H1 (cell line): ENCODE data around the gene CXXC5. TPM values are rescaled to one million over a fixed set of nuclear protein-coding genes. Genes with fewer than 3 reads are reported as not detected.

Experiments used
- CTCF ChIA-PET: fragments of 300-600 bp; sonication (Branson Sonifier 250); formaldehyde crosslinking; loops from one replicate; lab custom pipeline; 2021; ENCODE audit not compliant: partially characterized antibody; lab: Charles Lee
- POLR2A ChIA-PET: fragments of 300-600 bp; sonication (Branson Sonifier 250); formaldehyde crosslinking; loops from one replicate; lab custom pipeline; 2021; ENCODE audit warnings: inconsistent platforms; ENCODE audit not compliant: partially characterized antibody; lab: Charles Lee
- DNase-seq, 2 experiments: peaks; one replicate each; pipeline versions ENCODE4 v3.0.0 to v3.0.0-alpha.2; 2010 to 2022; ENCODE audit warnings: low spot score in 2 of 2, low read depth in 1 of 2, mixed read lengths in 1 of 2
- FAIRE-seq: peaks from 2 replicates; lab custom pipeline; 2011; peaks lifted over from hg19 to GRCh38; lab: Jason Lieb, UNC
- H2AFZ ChIP-seq: 2 replicates; pipeline ENCODE4 v1.8.1; 2012; ENCODE audit warnings: low read length, inconsistent platforms
- H2AK5ac ChIP-seq: 2 replicates; pipeline ENCODE4 v1.6.1; 2013; ENCODE audit warnings: low read depth, low read length
- H2BK120ac ChIP-seq: replicated peaks from 2 replicates; pipeline ENCODE3; 2013; ENCODE audit warnings: low read depth, low read length, inconsistent platforms
- H2BK12ac ChIP-seq: 2 replicates; pipeline ENCODE4 v1.6.1; 2013; ENCODE audit warnings: low read depth, low read length
- H2BK15ac ChIP-seq: 2 replicates; pipeline ENCODE4 v1.6.1; 2013; ENCODE audit warnings: low read length
- H2BK20ac ChIP-seq: 2 replicates; pipeline ENCODE4 v1.6.1; 2013; ENCODE audit warnings: low read length
- H2BK5ac ChIP-seq: 2 replicates; pipeline ENCODE4 v1.6.1; 2013; ENCODE audit warnings: low read depth, low read length
- H3K14ac ChIP-seq: 2 replicates; pipeline ENCODE4 v1.6.1; 2013; ENCODE audit warnings: inconsistent platforms; ENCODE audit not compliant: insufficient read length
- H3K18ac ChIP-seq: 2 replicates; pipeline ENCODE4 v1.6.1; 2013; ENCODE audit warnings: low read length; ENCODE audit errors: extremely low read depth
- H3K23ac ChIP-seq: 2 replicates; pipeline ENCODE4 v1.6.1; 2013; ENCODE audit warnings: inconsistent platforms; ENCODE audit not compliant: insufficient read length
- H3K23me2 ChIP-seq: 2 replicates; pipeline ENCODE4 v1.6.1; 2013; ENCODE audit warnings: low read depth, low read length
- H3K27ac ChIP-seq: 2 replicates; pipeline ENCODE4 v1.6.1; 2011; ENCODE audit warnings: low read depth, low read length, inconsistent platforms
- H3K27me3 ChIP-seq, 4 experiments: replicated peaks in 1 of 4; 1 replicate in 1 of 4; 2 replicates in 3 of 4; pipeline versions ENCODE4 v1.6.1 to v1.8.1; 2011 to 2013; ENCODE audit warnings: low read length in 3 of 4, mild to moderate bottlenecking in 3 of 4, inconsistent platforms in 2 of 4, mixed read lengths in 2 of 4, moderate library complexity in 1 of 4; ENCODE audit not compliant: control insufficient read depth in 3 of 4, insufficient read depth in 3 of 4; ENCODE audit errors: extremely low read depth in 1 of 4
- H3K36me3 ChIP-seq, 4 experiments: 2 replicates each; pipeline versions ENCODE4 v1.6.1 to v1.8.1; 2011 to 2013; ENCODE audit warnings: mild to moderate bottlenecking in 4 of 4, low read length in 3 of 4, moderate library complexity in 2 of 4, control low read depth in 1 of 4, inconsistent platforms in 1 of 4; ENCODE audit not compliant: insufficient read depth in 4 of 4, control insufficient read depth in 2 of 4
- H3K4ac ChIP-seq: replicated peaks from 2 replicates; pipeline ENCODE3; 2013; ENCODE audit warnings: low read length, low read depth, mixed read lengths, inconsistent platforms; ENCODE audit not compliant: insufficient read length
- H3K4me1 ChIP-seq, 4 experiments: replicated peaks in 1 of 4; 1 replicate in 1 of 4; 2 replicates in 3 of 4; pipeline versions ENCODE4 v1.6.1 to v1.8.1; 2011 to 2013; ENCODE audit warnings: low read length in 3 of 4, inconsistent platforms in 2 of 4, mixed read lengths in 1 of 4; ENCODE audit not compliant: insufficient read depth in 4 of 4, control insufficient read depth in 3 of 4
- H3K4me2 ChIP-seq, 2 experiments: 2 replicates each; pipeline versions ENCODE4 v1.6.1 to v1.8.1; 2011 to 2013; ENCODE audit warnings: low read depth in 2 of 2, low read length in 2 of 2, control low read depth in 1 of 2, inconsistent platforms in 1 of 2, mild to moderate bottlenecking in 1 of 2; ENCODE audit not compliant: insufficient read depth in 1 of 2
- H3K4me3 ChIP-seq, 4 experiments: fragments of 200-600, 300-600 bp in 1 of 4; sonication (generic), shearing (Covaris generic), sonication (Bioruptor Twin) in 1 of 4; 2 replicates each; pipeline versions ENCODE4 v1.5.1 to v1.8.1; 2011 to 2016; ENCODE audit warnings: low read length in 4 of 4, low read depth in 3 of 4, control low read depth in 2 of 4, inconsistent platforms in 2 of 4, mild to moderate bottlenecking in 2 of 4, mixed read lengths in 1 of 4, moderate library complexity in 1 of 4; ENCODE audit not compliant: insufficient read depth in 2 of 4; ENCODE audit errors: extremely low read depth in 1 of 4
- H3K56ac ChIP-seq: replicated peaks from 2 replicates; pipeline ENCODE3; 2013; ENCODE audit warnings: low read depth, mild to moderate bottlenecking, mixed read lengths, low read length, inconsistent platforms; ENCODE audit not compliant: insufficient read length
- H3K79me1 ChIP-seq: 2 replicates; pipeline ENCODE4 v1.6.1; 2013; ENCODE audit warnings: low read depth, low read length, control low read depth
- H3K79me2 ChIP-seq, 2 experiments: 2 replicates each; pipeline versions ENCODE4 v1.6.1 to v1.8.1; 2012 to 2013; ENCODE audit warnings: low read length in 2 of 2, mild to moderate bottlenecking in 2 of 2, inconsistent platforms in 1 of 2; ENCODE audit not compliant: insufficient read depth in 2 of 2, control insufficient read depth in 1 of 2
- H3K9ac ChIP-seq, 4 experiments: replicated peaks in 1 of 4; 1 replicate in 1 of 4; 2 replicates in 3 of 4; pipeline versions ENCODE4 v1.6.1 to v1.8.1; 2011 to 2013; ENCODE audit warnings: low read depth in 3 of 4, low read length in 3 of 4, control low read depth in 2 of 4, mild to moderate bottlenecking in 2 of 4, moderate library complexity in 2 of 4, inconsistent platforms in 1 of 4; ENCODE audit errors: extremely low read depth in 1 of 4
- H3K9me3 ChIP-seq, 2 experiments: 2 replicates each; pipeline versions ENCODE4 v1.6.1 to v1.8.1; 2012 to 2013; ENCODE audit warnings: mild to moderate bottlenecking in 2 of 2, moderate library complexity in 2 of 2, control low read depth in 1 of 2, inconsistent platforms in 1 of 2, low read depth in 1 of 2, low read length in 1 of 2, mixed read lengths in 1 of 2; ENCODE audit not compliant: insufficient read depth in 2 of 2
- H4K20me1 ChIP-seq, 2 experiments: replicated peaks in 1 of 2; 2 replicates each; pipeline versions ENCODE3 to v1.8.1; 2011 to 2013; ENCODE audit warnings: inconsistent platforms in 2 of 2, low read length in 2 of 2, mild to moderate bottlenecking in 1 of 2; ENCODE audit not compliant: insufficient read depth in 2 of 2, control insufficient read depth in 1 of 2
- H4K5ac ChIP-seq: 2 replicates; pipeline ENCODE4 v1.6.1; 2013; ENCODE audit warnings: low read length, low read depth, mixed read lengths, inconsistent platforms; ENCODE audit not compliant: insufficient read length
- H4K8ac ChIP-seq: 2 replicates; pipeline ENCODE4 v1.8.0; 2013; ENCODE audit warnings: mild to moderate bottlenecking, moderate library complexity, low read length, inconsistent platforms; ENCODE audit not compliant: insufficient read depth; ENCODE audit errors: extremely low read depth
- H4K91ac ChIP-seq: replicated peaks from 2 replicates; pipeline ENCODE3; 2013; ENCODE audit warnings: low read length, mixed read lengths, inconsistent platforms; ENCODE audit not compliant: insufficient read length
- CBX5 ChIP-seq: fragments of 300-800, 300-1000 bp; sonication (generic); IDR thresholded peaks from 2 replicates; pipeline ENCODE4 v1.7.1; 2016; ENCODE audit warnings: antibody characterized with exemption, low read length, low read depth
- EP300 ChIP-seq, 2 experiments: IDR thresholded peaks; 1 replicate in 1 of 2; 2 replicates in 1 of 2; pipeline ENCODE4 v1.6.1; 2011 to 2012; ENCODE audit warnings: low read depth in 2 of 2, low read length in 2 of 2, mild to moderate bottlenecking in 2 of 2, borderline replicate concordance in 1 of 2, inconsistent platforms in 1 of 2, moderate library complexity in 1 of 2
- GABPA ChIP-seq: IDR thresholded peaks from 2 replicates; pipeline ENCODE4 v1.6.1; 2011; ENCODE audit warnings: mild to moderate bottlenecking, low read length, moderate library complexity, borderline replicate concordance; ENCODE audit not compliant: insufficient read depth
- GTF2F1 ChIP-seq: IDR thresholded peaks from 2 replicates; pipeline ENCODE4 v1.6.1; 2012; ENCODE audit warnings: low read depth, low read length, improper control_type of control experiment, borderline replicate concordance
- HDAC2 ChIP-seq, 2 experiments: fragments of 300-600 bp in 1 of 2; sonication (generic) in 1 of 2; IDR thresholded peaks; 2 replicates each; pipeline ENCODE4 v1.6.1; 2011 to 2012; ENCODE audit warnings: low read depth in 2 of 2, low read length in 2 of 2, mild to moderate bottlenecking in 2 of 2, moderate library complexity in 2 of 2, borderline replicate concordance in 1 of 2, inconsistent platforms in 1 of 2
- HDAC6 ChIP-seq: IDR thresholded peaks from one replicate; pipeline ENCODE4 v1.7.1; 2012; ENCODE audit warnings: low read depth, mild to moderate bottlenecking, inconsistent platforms, low read length, moderate library complexity
- POLR2A ChIP-seq, 2 experiments: IDR thresholded peaks; 1 replicate in 1 of 2; 2 replicates in 1 of 2; pipeline ENCODE4 v1.6.1; 2011; ENCODE audit warnings: low read depth in 2 of 2, low read length in 2 of 2, mild to moderate bottlenecking in 2 of 2; ENCODE audit errors: control extremely low read depth in 1 of 2
- POLR2AphosphoS5 ChIP-seq: IDR thresholded peaks from 2 replicates; pipeline ENCODE4 v1.6.1; 2011; ENCODE audit warnings: low read depth, low read length
- SIRT6 ChIP-seq: IDR thresholded peaks from one replicate; pipeline ENCODE4 v1.7.1; 2012; ENCODE audit warnings: low read length, inconsistent platforms
- ZNF274 ChIP-seq: IDR thresholded peaks from 2 replicates; pipeline ENCODE4 v1.7.0; 2012; ENCODE audit warnings: low read length, borderline replicate concordance; ENCODE audit errors: extremely low read depth
- WGBS, 2 experiments: shearing (Covaris generic) in 1 of 2; methylation state at CpG; one replicate each; pipeline versions ENCODE4 v1.1.6 to v1.1.7; 2013 to 2015; ENCODE audit warnings: low lambda C conversion rate in 2 of 2, mixed read lengths in 2 of 2, inconsistent platforms in 1 of 2, low coverage in 1 of 2, missing lambda C conversion rate in 1 of 2; ENCODE audit not compliant: insufficient replicate concordance in 2 of 2, insufficient coverage in 1 of 2, insufficient read length in 1 of 2; ENCODE audit errors: extremely low coverage in 1 of 2, missing lambda C conversion rate in 1 of 2; 5-methylcytosine and 5-hydroxymethylcytosine counted together
- polyA plus RNA-seq, 7 experiments: library from polyadenylated mRNA; depleted of rRNA in 3 of 7; stranded (reverse) in 5 of 7; unstranded in 2 of 7; fragments of >200 nt in 5 of 7; fragments of 200-250 nt in 2 of 7; gene quantifications; 1 replicate in 5 of 7; 2 replicates in 1 of 7; 4 replicates in 1 of 7; pipeline versions ENCODE4 v1.2.1 to v1.2.3, GENCODE V29; 2011 to 2013; ENCODE audit warnings: missing spikeins in 2 of 7, mixed read lengths in 2 of 7
- total RNA-seq: library from RNA; stranded (reverse); fragmentation: NEBNext Ultra II Directional; extraction: Animal tissue kit (Norgen Biotek cat#: 25700); gene quantifications from 2 replicates; pipeline ENCODE4 v1.2.1, GENCODE V29; 2021

CXXC5 gene
- total and polyA plus RNA-seq, 2 of the 8 experiments (the other 6 are each of a cell fraction or from before 2014, with no cell fraction given): 61.4 to 74.0 TPM

DNA sequence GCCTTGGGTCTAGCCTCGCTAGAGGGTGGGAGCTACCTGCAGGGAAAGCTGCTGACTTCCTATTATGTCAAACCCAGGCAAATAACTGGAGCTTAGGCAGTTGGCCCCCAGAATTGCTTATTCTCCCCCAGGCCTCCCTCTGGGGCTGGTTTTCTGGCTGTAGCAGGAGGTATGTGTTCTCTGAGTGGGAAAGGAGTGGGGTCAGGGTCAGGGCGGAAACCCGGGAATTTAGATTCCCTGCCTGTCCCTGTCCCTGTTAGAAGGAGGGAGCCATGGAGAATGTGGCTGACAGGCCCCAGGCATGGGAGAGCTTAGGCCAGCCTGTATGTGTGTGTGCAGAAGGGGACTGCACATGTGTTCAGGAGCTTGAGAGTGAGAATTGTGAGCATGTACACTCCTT is 13.6 kb upstream of the CXXC5 start:
- no peak for DNase-seq
- Histone ChIP-seq H3K4me2 (no peak overlapping the region), H3K56ac (no peak overlapping the region), H3K23ac (no peak overlapping the region), H3K79me1 (no peaks in the 10 kb centered on the region; the same call in 1 of the 2 replicates), H3K27ac (no peak overlapping the region), H4K8ac (no peak overlapping the region), H4K5ac (no peak overlapping the region), H2BK120ac (no peak overlapping the region), H3K79me2 (peaks cover 0 to 4% of the 10 kb centered on the region in 2 experiments; a peak in 1 of 4 replicates), H2AFZ (no peak overlapping the region), H3K36me3 (peaks cover 0 to 2% (median under 1%) of the 10 kb centered on the region in 4 experiments; a peak in 2 of 8 replicates), H3K27me3 (no peaks in the 10 kb centered on the region; a peak in 1 of 7 replicates), H4K91ac (no peak overlapping the region), H4K20me1 (peaks cover 0 to 15% of the 10 kb centered on the region in 2 experiments), H3K4ac (no peak overlapping the region), H2BK5ac (no peak overlapping the region), H2BK12ac (peak overlapping the region; percentile 46; the same call in 1 of the 2 replicates), H3K9ac (no peak overlapping the region), H3K23me2 (peaks cover 6% of the 10 kb centered on the region), H3K9me3 (no peaks in the 10 kb centered on the region)
- ChIA-PET CTCF (interaction anchor here (0.7 to 20.3 kb wide), 38 partner anchors 10 to 334 kb away, joined by 3 to 385 read pairs (median 10); partner anchors contain the start of gene CXXC5), POLR2A (interaction anchor here (1.3 to 9.8 kb wide), 9 partner anchors 15 to 131 kb away, joined by 3 to 212 read pairs (median 6); partner anchors contain the start of gene CXXC5)
- WGBS, 2 experiments: 89% methylated on average over 3 of the region's 3 CpGs; no CpG with 5 or more reads in 1 of the 2 experiments
- no peak for FAIRE-seq
- TF ChIP-seq EP300 (IDR thresholded peaks at IDR 0.05; ENCODE audit: borderline replicate concordance in 1 of 2, low read depth in 2 of 2, low read length in 2 of 2) (no peak), POLR2A (IDR thresholded peaks at IDR 0.05; ENCODE audit: control extremely low read depth in 1 of 2, low read depth in 2 of 2, low read length in 2 of 2) (no peak), CBX5 (no peak), ZNF274 (no peak), SIRT6 (no peak), POLR2AphosphoS5 (no peak), GABPA (no peak), HDAC6 (no peak), GTF2F1 (no peak), HDAC2 (IDR thresholded peaks at IDR 0.05; ENCODE audit: borderline replicate concordance in 1 of 2, low read depth in 2 of 2, low read length in 2 of 2) (no peak)
- TF ChIP-seq, all 59 proteins: peak for 0
- peak overlapping the region; percentile 47; the same call in 1 of the 2 replicates for H2BK15ac ChIP-seq
- H3K4me1 ChIP-seq: peaks cover 23 to 37% (median 26%) of the 10 kb centered on the region in 4 experiments
- H3K4me3 ChIP-seq: no peak overlapping the region
- no peak overlapping the region for H3K14ac ChIP-seq
- no peak overlapping the region for H2BK20ac ChIP-seq
- no peak overlapping the region for H3K18ac ChIP-seq
- no peak overlapping the region for H2AK5ac ChIP-seq
